HEK293T (cell line): ENCODE results near the gene DDX28.

Experiments used
- ARNT ChIP-seq: fragments of 450-650 bp; IDR thresholded peaks from 2 replicates; pipeline ENCODE4 v1.6.1; 2017; ENCODE audit warnings: mild to moderate bottlenecking
- BHLHE40 ChIP-seq: fragments of 450-650 bp; IDR thresholded peaks from 2 replicates; pipeline ENCODE4 v1.6.1; 2016; ENCODE audit warnings: mild to moderate bottlenecking, moderate library complexity, borderline replicate concordance
- CTBP1 ChIP-seq: fragments of 450-650 bp; IDR thresholded peaks from 2 replicates; pipeline ENCODE4 v1.6.1; 2016; ENCODE audit warnings: borderline replicate concordance
- FOXA1 ChIP-seq: fragments of 450-650 bp; IDR thresholded peaks from 2 replicates; pipeline ENCODE4 v1.6.1; 2016; ENCODE audit warnings: mild to moderate bottlenecking
- FOXK2 ChIP-seq: fragments of 450-650 bp; IDR thresholded peaks from 2 replicates; pipeline ENCODE4 v1.6.1; 2016; ENCODE audit warnings: mild to moderate bottlenecking
- FOXM1 ChIP-seq: fragments of 450-650 bp; IDR thresholded peaks from 2 replicates; pipeline ENCODE4 v1.6.1; 2017; ENCODE audit warnings: mild to moderate bottlenecking, borderline replicate concordance
- HDGF ChIP-seq: fragments of 450-650 bp; IDR thresholded peaks from 2 replicates; pipeline ENCODE4 v1.6.1; 2017; ENCODE audit warnings: antibody characterized with exemption, borderline replicate concordance
- NFRKB ChIP-seq: fragments of 450-650 bp; IDR thresholded peaks from 2 replicates; pipeline ENCODE4 v1.6.1; 2016; ENCODE audit warnings: mild to moderate bottlenecking, moderate library complexity
- SP1 ChIP-seq: fragments of 450-650 bp; IDR thresholded peaks from 2 replicates; pipeline ENCODE4 v1.6.1; 2017
- SUZ12 ChIP-seq: fragments of 450-650 bp; IDR thresholded peaks from 2 replicates; pipeline ENCODE4 v1.6.1; 2016; ENCODE audit warnings: mild to moderate bottlenecking
- TARDBP ChIP-seq: fragments of 450-650 bp; IDR thresholded peaks from 2 replicates; pipeline ENCODE4 v1.6.1; 2016

DNA sequence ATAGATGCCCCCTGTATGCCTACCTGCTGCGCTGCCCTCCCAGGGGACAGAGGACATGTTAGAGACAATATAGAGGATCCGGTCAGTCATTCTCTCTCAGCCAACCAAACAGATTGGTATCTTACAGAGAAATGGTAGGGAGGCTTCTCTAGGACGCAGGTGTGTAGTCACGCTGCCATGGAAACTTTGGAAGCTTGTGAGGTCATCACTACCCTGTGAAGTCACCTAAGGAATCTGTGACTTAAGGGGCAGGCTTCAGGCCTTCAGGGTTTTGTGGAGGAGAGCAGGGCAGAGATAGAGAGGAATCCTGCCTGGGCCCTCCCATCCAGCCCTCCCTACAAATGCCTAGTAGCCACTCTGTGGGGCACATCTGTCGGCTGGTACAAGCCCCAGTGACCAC lies 7.4 kb downstream of the DDX28 start, which contains the start of gene DPEP2NB:
- TF ChIP-seq HDGF, result no peak
- no peak for TF ChIP-seq TARDBP
- TF ChIP-seq FOXM1, result no peak
- no peak for TF ChIP-seq FOXA1
- no peak for TF ChIP-seq BHLHE40
- no peak for TF ChIP-seq NFRKB
- TF ChIP-seq ARNT, result no peak
- no peak for TF ChIP-seq SP1
- no peak for TF ChIP-seq FOXK2
- TF ChIP-seq CTBP1, result no peak
- no peak for TF ChIP-seq SUZ12
